Retinal pigment epithelial cell (primary cell): Measurements from ENCODE around the gene ZNF763.
"Not testable (repeated sequence)": the region's sequence is repeated elsewhere in the genome, so short reads cannot be mapped to it uniquely, and the experiment has no call there.

ENCODE experiments used
- DNase-seq: peaks from one replicate; pipeline ENCODE4 v3.0.0-alpha.2; 2010; ENCODE audit warnings: low read depth
- H3K4me3 ChIP-seq: 2 replicates; pipeline ENCODE4 v1.5.1; 2011; ENCODE audit warnings: mild to moderate bottlenecking, low read length, control low read depth, moderate library complexity
- CTCF ChIP-seq: conservative IDR thresholded peaks from 2 replicates; pipeline ENCODE4 v1.5.1; 2011; ENCODE audit warnings: low read depth, low read length, control low read depth, inconsistent platforms

ZNF763 gene

GRCh38 chr19:11942008-11942842 lies 22.6 kb upstream of the ZNF763 start:
- DNase-seq, result no peak
- no peak overlapping the region for H3K4me3 ChIP-seq
- no peak for TF ChIP-seq CTCF

GRCh38 chr19:11942843-11943108 lies 22.1 kb upstream of the ZNF763 start:
- TF ChIP-seq CTCF, result no peak
- H3K4me3 ChIP-seq, result no peak overlapping the region
- DNase-seq, result no peak

- TF ChIP-seq CTCF, result no peak
Measured at GRCh38 chr19:11944656-11945055, 20.2 kb upstream of the ZNF763 start.

GRCh38 chr19:11948646-11949045 lies 16.2 kb upstream of the ZNF763 start:
- no peak overlapping the region for H3K4me3 ChIP-seq
- TF ChIP-seq CTCF, result no peak
- DNase-seq, result no peak

More at GRCh38 chr19:11944656-11945055, 20.2 kb upstream of the ZNF763 start:
- H3K4me3 ChIP-seq, result no peak overlapping the region
- DNase-seq, result no peak

GRCh38 chr19:11949201-11949600 lies 15.6 kb upstream of the ZNF763 start:
- no peak overlapping the region for H3K4me3 ChIP-seq
- DNase-seq, result no peak
- TF ChIP-seq CTCF, result no peak

- not testable (repeated sequence) for DNase-seq, H3K4me3 ChIP-seq
Measured at GRCh38 chr19:11949614-11950080, 15.2 kb upstream of the ZNF763 start.

GRCh38 chr19:11950312-11950711 lies 14.5 kb upstream of the ZNF763 start:
- TF ChIP-seq CTCF, result no peak
- H3K4me3 ChIP-seq, result no peak overlapping the region

More at GRCh38 chr19:11950312-11950711, 14.5 kb upstream of the ZNF763 start:
- DNase-seq, result no peak
